ENCODE results near the gene MAN1A1.

MAN1A1 gene

GRCh38 chr6:119345114-119345513 is 4.4 kb downstream of the MAN1A1 start:
- DNase-seq = no peak

DNA sequence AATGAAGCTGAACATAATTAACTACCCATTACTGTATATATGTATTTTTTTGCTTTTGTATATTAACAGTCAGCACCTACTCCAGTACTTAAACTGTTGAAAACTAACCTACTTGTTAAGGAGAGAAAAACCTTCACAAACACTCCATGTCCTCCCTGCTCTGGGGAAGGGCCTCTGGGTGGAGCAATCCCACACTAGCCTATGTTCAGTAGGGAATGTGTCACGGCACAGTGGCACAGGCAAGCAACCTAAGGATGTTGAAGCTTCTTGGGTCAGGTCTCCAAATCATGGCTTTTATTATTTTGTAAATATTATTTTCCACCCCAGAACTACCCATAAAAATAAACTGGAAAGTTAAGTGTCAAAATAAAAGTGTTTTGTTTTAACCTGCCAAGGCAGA is 5.3 kb downstream of the MAN1A1 start:
- DNase-seq = no peak

- DNase-seq = no peak
Observed at GRCh38 chr6:119343573-119344146, 5.9 kb downstream of the MAN1A1 start.

DNA sequence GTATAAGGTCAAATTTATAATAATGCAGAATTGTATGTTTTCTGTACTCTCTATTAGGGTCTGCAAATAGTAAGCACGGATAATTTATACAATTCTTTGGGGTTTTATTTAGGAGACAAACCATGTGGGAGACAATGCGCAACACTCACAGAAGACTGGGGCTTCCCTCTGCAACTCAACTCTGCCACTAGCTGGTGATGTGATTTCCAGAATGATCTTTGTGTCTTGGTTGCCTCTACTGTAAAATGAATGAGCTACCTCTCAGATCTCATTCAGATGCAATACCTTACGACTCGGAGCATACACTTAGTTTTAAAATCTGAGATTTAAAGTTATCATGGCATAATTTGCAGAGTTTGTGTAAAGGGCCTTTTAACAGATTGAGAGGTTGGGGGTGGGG is 6.4 kb downstream of the MAN1A1 start:
- no peak for DNase-seq

DNA sequence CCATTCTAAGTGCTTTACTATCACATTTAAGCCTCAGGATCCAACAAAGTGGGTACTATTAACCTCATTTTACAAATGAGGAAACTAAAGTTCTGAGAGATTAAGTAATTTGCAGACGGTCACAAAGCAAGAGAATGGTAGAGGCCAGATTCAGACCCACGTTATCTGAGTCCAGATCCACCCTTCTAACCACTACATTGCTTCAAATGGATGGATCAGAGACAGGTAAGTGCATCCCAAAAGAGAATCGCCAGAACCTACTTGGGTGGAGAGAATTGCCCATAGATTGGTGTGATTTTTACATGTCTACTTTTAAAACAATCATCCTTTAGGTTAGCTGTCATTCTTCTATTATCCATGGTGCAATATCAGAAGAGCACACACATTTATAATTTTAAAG is 7.1 kb downstream of the MAN1A1 start:
- DNase-seq = no peak

GRCh38 chr6:119340796-119341487 is 8.6 kb downstream of the MAN1A1 start:
- DNase-seq = no peak

- DNase-seq = no peak
Observed at GRCh38 chr6:119339941-119340456, 9.6 kb downstream of the MAN1A1 start.

DNA sequence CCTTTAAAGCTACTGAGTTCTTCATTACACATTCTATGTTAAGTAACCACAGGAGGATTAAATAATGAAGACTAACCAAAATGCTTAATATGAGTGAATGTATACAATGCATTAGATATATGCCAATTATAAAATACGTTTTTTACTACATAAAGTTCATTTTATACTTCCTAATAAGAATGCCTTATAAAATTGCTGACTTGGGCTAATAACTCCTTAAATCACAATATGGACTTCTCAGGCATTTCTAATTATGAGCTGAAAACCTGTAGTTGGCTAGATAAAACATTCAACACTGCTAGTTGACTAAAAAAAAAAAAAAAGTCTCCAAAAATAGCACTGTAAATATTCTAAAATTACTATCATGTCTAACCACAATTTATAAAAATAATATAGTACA is 11.8 kb downstream of the MAN1A1 start:
- DNase-seq = no peak

GRCh38 chr6:119337252-119337651 is 12.3 kb downstream of the MAN1A1 start:
- no peak for DNase-seq

- DNase-seq = no peak
Observed at GRCh38 chr6:119334535-119335264, 14.9 kb downstream of the MAN1A1 start.

- DNase-seq = no peak
Observed at GRCh38 chr6:119333707-119334295, 15.8 kb downstream of the MAN1A1 start.

GRCh38 chr6:119333063-119333609 is 16.4 kb downstream of the MAN1A1 start:
- no peak for DNase-seq

DNA sequence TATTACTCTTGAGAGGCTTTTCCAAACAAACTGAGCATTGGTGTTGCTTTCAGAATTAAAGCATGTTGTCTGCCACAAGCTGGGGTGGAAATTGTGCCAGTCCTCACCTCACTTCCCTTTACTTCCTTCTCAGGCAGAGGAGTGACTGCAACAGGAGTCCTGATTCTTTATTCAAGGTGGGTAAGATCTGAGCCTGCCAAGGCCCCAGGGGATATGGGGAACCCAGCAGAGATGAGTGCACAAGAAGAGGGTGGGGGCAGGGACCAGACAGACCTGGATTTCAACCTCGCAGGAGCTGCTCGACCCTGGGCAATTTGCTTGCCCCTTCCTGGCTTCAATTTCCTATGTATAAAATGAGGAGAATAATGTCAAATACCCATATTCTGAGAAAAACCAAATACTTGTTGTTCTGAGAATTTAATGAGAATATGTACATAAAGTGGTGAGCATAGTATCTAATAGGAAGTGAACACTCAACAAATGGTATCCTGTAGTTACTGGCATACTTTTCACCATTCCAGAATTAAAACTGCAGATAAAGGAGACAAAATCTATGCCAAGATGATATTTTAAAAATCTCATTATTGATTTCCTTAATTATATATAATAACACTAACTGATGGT is 17.8 kb downstream of the MAN1A1 start:
- DNase-seq = peak in 1 of 5 donors; percentile 54

- no peak for DNase-seq
Observed at GRCh38 chr6:119330520-119331113, 18.9 kb downstream of the MAN1A1 start.

- no peak for DNase-seq
Observed at GRCh38 chr6:119329794-119330180, 19.8 kb downstream of the MAN1A1 start.

DNA sequence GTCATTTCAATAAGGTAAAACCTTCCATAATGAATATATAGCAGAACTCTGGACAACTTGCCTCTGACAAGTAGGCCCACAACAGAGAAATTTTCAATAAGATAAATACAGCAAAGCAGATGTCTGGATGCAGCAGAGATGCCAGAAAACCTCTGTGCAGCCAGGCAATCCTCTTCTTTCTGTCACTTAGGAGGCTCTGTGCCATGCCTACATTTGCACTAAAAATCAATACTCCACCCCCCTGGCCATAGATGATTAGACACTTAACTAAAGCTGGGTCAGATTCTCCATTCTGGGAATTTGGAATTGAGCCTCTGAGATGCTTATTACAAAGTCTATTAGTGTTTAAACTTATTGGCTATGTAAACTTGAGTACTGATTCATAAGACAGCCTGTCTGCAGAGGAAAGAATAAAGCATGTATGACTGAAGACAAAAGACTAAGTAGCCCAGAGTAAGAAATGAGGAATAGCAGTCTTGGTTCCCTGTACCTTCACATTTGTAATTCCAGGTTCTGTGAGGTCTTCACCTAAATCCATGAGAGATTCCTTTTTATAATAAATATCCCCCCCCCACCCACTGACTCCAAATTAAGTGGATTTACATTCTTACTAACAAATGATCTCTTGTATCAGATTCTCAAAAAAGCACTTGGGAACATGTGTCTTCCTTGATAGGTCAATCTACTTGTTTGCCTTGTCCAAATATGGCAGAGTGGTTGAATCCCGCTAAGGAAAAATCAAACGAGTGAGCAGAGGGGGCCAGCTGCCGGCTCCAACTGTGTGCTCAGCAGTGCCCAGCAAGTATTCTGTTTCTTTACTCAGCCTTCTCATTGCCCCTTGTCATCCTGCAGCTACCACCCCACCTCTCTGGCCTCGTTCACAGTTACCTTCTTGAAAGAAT is 20.4 kb downstream of the MAN1A1 start:
- DNase-seq = no peak

- DNase-seq = no peak
Observed at GRCh38 chr6:119328254-119328653, 21.3 kb downstream of the MAN1A1 start.

GRCh38 chr6:119327810-119328209 is 21.8 kb downstream of the MAN1A1 start:
- DNase-seq = no peak

DNA sequence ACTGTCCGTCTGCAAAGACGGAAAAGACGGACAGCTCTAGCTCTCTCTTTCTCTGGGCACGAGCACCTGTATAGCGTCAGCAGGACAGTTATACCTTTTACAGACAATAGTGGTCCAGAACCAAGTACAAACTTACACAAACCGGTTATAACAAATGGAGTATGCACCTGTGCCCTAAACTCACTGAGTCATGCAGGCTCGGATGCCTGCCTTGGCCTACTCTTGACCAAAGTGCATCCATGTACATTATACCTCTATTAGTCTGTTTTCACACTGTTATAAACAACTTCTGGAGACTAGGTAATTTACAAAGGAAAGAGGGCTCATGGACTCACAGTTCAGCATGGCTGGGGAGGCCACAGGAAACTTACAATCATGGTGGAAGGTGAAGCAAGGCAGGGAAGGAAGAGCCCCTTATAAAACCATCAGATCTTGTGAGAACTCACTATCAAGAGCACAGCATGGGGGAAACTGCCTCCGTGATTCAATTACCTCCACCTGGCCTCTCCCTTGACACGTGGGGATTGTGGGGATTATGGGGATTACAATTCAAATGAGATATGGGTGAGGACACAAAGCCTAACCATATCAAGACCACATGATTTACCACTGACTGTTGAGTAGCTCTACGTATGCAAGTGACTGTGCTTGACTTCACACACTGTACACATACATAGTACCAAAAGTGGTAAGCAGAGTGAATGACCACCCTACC is 23.1 kb downstream of the MAN1A1 start:
- DNase-seq = no peak

DNA sequence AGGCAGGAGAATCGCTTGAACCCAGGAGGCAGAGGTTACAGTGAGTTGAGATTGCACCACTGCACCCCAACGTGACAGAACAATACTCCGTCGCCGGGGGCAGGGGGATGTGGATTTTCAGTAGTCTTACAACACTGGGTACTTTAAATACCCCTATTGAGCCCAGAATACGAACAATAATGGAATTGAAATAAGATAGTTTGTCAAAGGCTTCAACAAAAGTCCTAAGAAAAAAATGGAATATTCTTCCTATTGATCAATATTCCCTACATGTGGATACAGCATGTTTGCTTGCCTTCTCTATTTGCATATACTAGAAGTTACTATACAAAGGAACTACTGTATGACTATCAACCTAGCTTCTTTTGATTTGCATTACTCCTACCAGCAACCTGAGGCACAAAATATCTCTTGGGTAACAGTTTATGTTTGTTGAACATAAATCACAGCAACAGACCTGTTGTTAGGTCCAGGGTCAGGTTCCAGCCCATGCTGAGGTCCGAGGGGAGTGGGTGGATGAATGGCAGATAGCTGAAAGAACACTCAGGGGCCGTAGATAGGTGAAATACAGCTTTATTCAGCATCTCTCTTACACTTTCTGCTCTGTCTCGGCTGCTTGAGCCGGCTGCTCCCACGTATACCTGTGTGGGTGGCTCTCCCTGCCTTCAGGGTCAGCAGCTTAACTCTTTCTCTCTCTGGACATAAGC is 23.8 kb downstream of the MAN1A1 start:
- DNase-seq = no peak
